Measurements from ENCODE around the gene ZNF77. TPM values are rescaled to one million over a fixed set of nuclear protein-coding genes. Genes with fewer than 3 reads are reported as not detected.

Gene ZNF77
- total and polyA plus RNA-seq, 8 donors: 1.3 to 3.4 (median 2.0) TPM

- ATAC-seq (no peak), FAIRE-seq (no peak), DNase-seq (no peak)
- no peaks in the 10 kb centered on the region for H3K27me3 ChIP-seq
- 82 to 87% methylated on average over 5 of the region's 5 CpGs for WGBS, 2 donors
- H3K36me3 ChIP-seq: no peaks in the 10 kb centered on the region
- intact Hi-C loops (cut with DNase I): loop anchor here in 2 of 3 donors (5.0 to 10.0 kb wide), 2 partner anchors 142 to 144 kb away; no protein-coding TSS in a partner anchor
- no peak overlapping the region for H3K27ac ChIP-seq
- no peaks in the 10 kb centered on the region for H3K9me3 ChIP-seq
- no peak for TF ChIP-seq CTCF (IDR thresholded peaks at IDR 0.05)
- no peak overlapping the region for H3K4me3 ChIP-seq
- peaks cover 0 to under 1% (median 0%) of the 10 kb centered on the region in 3 donors for H3K4me1 ChIP-seq
Measured at GRCh38 chr19:2963122-2963521, 18.4 kb upstream of the ZNF77 start.

GRCh38 chr19:2962018-2962670 is 17.4 kb upstream of the ZNF77 start:
- 25 to 26% methylated on average over 17 of the region's 17 CpGs for WGBS, 2 donors
- H3K36me3 ChIP-seq: no peaks in the 10 kb centered on the region
- DNase-seq (peak in 1 of 6 donors; percentile 65), FAIRE-seq (peak; percentile 51), ATAC-seq (peak; percentile 59 to 97 (median 84))
- H3K4me3 ChIP-seq: peak overlapping the region in 1 of 4 donors; percentile 26
- H3K27me3 ChIP-seq: no peaks in the 10 kb centered on the region
- intact Hi-C loops (cut with DNase I): loop anchor here in 2 of 3 donors (5.0 to 10.0 kb wide), 2 partner anchors 143 to 145 kb away; no protein-coding TSS in a partner anchor
- H3K27ac ChIP-seq: no peak overlapping the region
- no peaks in the 10 kb centered on the region for H3K9me3 ChIP-seq
- H3K4me1 ChIP-seq: no peaks in the 10 kb centered on the region
- TF ChIP-seq CTCF (IDR thresholded peaks at IDR 0.05): peak; percentile 42 to 76 (median 54)

GRCh38 chr19:2960120-2960519 is 15.3 kb upstream of the ZNF77 start:
- Histone ChIP-seq H3K4me3 (no peak overlapping the region), H3K4me1 (no peaks in the 10 kb centered on the region), H3K27me3 (no peaks in the 10 kb centered on the region), H3K36me3 (no peaks in the 10 kb centered on the region), H3K9me3 (no peaks in the 10 kb centered on the region), H3K27ac (no peak overlapping the region)
- no peak for TF ChIP-seq CTCF (IDR thresholded peaks at IDR 0.05)
- no peak for FAIRE-seq
- ATAC-seq: no peak
- WGBS, 2 donors: 61 to 62% methylated on average over 12 of the region's 12 CpGs
- intact Hi-C loops (cut with DNase I): loop anchor here in 2 of 3 donors (5.0 to 10.0 kb wide), 2 partner anchors 145 to 147 kb away; no protein-coding TSS in a partner anchor
- DNase-seq: no peak

GRCh38 chr19:2957160-2957559 is 12.4 kb upstream of the ZNF77 start:
- FAIRE-seq (no peak), DNase-seq (no peak), ATAC-seq (no peak)
- TF ChIP-seq CTCF (IDR thresholded peaks at IDR 0.05): no peak
- intact Hi-C loops (cut with DNase I): loop anchor here in 1 of 3 donors (10.0 kb wide), 1 partner anchor 208 kb away; no protein-coding TSS in a partner anchor
- 87 to 94% methylated on average over 5 of the region's 5 CpGs for WGBS, 2 donors
- Histone ChIP-seq H3K4me1 (peaks cover 7 to 11% (median 10%) of the 10 kb centered on the region in 3 donors), H3K27me3 (no peaks in the 10 kb centered on the region), H3K9me3 (no peaks in the 10 kb centered on the region), H3K27ac (no peak overlapping the region), H3K4me3 (no peak overlapping the region), H3K36me3 (no peaks in the 10 kb centered on the region)
